Islet of Langerhans (tissue), 1 donor: ENCODE results near the gene MAP7.

Experiments used
- FAIRE-seq: peaks from one replicate; lab custom pipeline; 2011; peaks lifted over from hg19 to GRCh38; lab: Jason Lieb, UNC

The MAP7 gene

GRCh38 chr6:136563386-136564152 lies 13.3 kb upstream of the MAP7 start:
- FAIRE-seq: no peak

- FAIRE-seq: no peak
These were observed 12.0 kb upstream of the MAP7 start for GRCh38 chr6:136562211-136562610.

- no peak for FAIRE-seq
These were observed 3.1 kb upstream of the MAP7 start for GRCh38 chr6:136553166-136553787.

- FAIRE-seq: no peak
These were observed 1.8 kb upstream of the MAP7 start for GRCh38 chr6:136552054-136552453.

- FAIRE-seq: no peak
These were observed 881 bp upstream of the MAP7 start for GRCh38 chr6:136551103-136551502.

- no peak for FAIRE-seq
These were observed 235 bp downstream of the MAP7 start for GRCh38 chr6:136550045-136550329.

GRCh38 chr6:136549300-136550044 lies 750 bp downstream of the MAP7 start:
- FAIRE-seq: no peak

- no peak for FAIRE-seq
These were observed 1.5 kb downstream of the MAP7 start for GRCh38 chr6:136548582-136549299.

- peak; percentile 45 for FAIRE-seq
These were observed 2.4 kb downstream of the MAP7 start for GRCh38 chr6:136547871-136548270.

- peak; percentile 38 for FAIRE-seq
These were observed 2.9 kb downstream of the MAP7 start for GRCh38 chr6:136547336-136547735.

GRCh38 chr6:136546331-136546730 lies 3.9 kb downstream of the MAP7 start:
- no peak for FAIRE-seq

- FAIRE-seq: no peak
These were observed 5.9 kb downstream of the MAP7 start for GRCh38 chr6:136544326-136544725.

- no peak for FAIRE-seq
These were observed 8.8 kb downstream of the MAP7 start for GRCh38 chr6:136541395-136541794.

GRCh38 chr6:136539967-136540652 lies 10.1 kb downstream of the MAP7 start:
- FAIRE-seq: no peak

- FAIRE-seq: no peak
These were observed 11.4 kb downstream of the MAP7 start for GRCh38 chr6:136538836-136539235.

- FAIRE-seq: no peak
These were observed 14.2 kb downstream of the MAP7 start for GRCh38 chr6:136535880-136536650.

GRCh38 chr6:136535017-136535765 lies 15.0 kb downstream of the MAP7 start:
- FAIRE-seq: no peak

- no peak for FAIRE-seq
These were observed 16.0 kb downstream of the MAP7 start for GRCh38 chr6:136534268-136534667.

- FAIRE-seq: no peak
These were observed 16.7 kb downstream of the MAP7 start for GRCh38 chr6:136533487-136533886.

GRCh38 chr6:136532030-136532429 lies 18.2 kb downstream of the MAP7 start:
- FAIRE-seq: no peak

- FAIRE-seq: no peak
These were observed 20.5 kb downstream of the MAP7 start for GRCh38 chr6:136529710-136530109.
